GM10248 (cell line): Measurements from ENCODE around the gene TACO1.

Experiments used
- CTCF ChIA-PET: fragments of 300-600 bp; sonication (Branson Sonifier 250); formaldehyde crosslinking; extraction: SDS; loops from one replicate; lab custom pipeline; 2021; ENCODE audit warnings: antibody characterized with exemption; lab: Yijun Ruan, JAX
- POLR2A ChIA-PET: fragments of 350-650 bp; sonication (Branson Sonifier 250); formaldehyde crosslinking; extraction: SDS; loops from one replicate; lab custom pipeline; 2020; ENCODE audit warnings: antibody characterized with exemption; lab: Yijun Ruan, JAX
- DNase-seq: peaks from one replicate; pipeline ENCODE4 v3.0.0; 2012; ENCODE audit errors: extremely low spot score
- TF ChIP-seq, protein P1 (sequence below): IDR thresholded peaks from 2 replicates; pipeline ENCODE4 v1.5.1; 2012; ENCODE audit warnings: mild to moderate bottlenecking, low read depth; ENCODE audit errors: extremely low read depth, missing control alignments, control extremely low read depth

The TACO1 gene

DNA sequence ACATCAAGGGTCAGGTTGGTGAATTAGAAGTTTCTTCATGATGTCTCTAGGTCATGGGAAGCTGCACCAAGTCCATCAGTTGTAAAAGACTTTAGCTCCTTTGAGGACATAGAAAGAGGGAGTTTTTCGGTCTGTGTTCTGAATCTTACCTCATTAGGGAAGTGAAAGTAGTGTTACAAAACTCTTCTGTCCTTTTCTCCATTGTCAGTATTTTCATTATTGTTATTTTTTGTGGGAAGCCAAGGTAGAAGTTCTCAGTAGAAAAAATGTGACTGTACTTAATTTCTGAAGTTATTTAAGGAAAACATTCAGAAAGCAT is 45.8 kb downstream of the TACO1 start:
- peak; percentile 67 for DNase-seq
- ChIA-PET CTCF (interaction anchor here (0.9 to 1.6 kb wide), 6 partner anchors 9 to 221 kb away, joined by 3 to 6 read pairs (median 4); partner anchors contain the start of gene MAP3K3), POLR2A (no interaction called here)
- TF ChIP-seq, protein P1, sequence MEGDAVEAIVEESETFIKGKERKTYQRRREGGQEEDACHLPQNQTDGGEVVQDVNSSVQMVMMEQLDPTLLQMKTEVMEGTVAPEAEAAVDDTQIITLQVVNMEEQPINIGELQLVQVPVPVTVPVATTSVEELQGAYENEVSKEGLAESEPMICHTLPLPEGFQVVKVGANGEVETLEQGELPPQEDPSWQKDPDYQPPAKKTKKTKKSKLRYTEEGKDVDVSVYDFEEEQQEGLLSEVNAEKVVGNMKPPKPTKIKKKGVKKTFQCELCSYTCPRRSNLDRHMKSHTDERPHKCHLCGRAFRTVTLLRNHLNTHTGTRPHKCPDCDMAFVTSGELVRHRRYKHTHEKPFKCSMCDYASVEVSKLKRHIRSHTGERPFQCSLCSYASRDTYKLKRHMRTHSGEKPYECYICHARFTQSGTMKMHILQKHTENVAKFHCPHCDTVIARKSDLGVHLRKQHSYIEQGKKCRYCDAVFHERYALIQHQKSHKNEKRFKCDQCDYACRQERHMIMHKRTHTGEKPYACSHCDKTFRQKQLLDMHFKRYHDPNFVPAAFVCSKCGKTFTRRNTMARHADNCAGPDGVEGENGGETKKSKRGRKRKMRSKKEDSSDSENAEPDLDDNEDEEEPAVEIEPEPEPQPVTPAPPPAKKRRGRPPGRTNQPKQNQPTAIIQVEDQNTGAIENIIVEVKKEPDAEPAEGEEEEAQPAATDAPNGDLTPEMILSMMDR = no peak

DNA sequence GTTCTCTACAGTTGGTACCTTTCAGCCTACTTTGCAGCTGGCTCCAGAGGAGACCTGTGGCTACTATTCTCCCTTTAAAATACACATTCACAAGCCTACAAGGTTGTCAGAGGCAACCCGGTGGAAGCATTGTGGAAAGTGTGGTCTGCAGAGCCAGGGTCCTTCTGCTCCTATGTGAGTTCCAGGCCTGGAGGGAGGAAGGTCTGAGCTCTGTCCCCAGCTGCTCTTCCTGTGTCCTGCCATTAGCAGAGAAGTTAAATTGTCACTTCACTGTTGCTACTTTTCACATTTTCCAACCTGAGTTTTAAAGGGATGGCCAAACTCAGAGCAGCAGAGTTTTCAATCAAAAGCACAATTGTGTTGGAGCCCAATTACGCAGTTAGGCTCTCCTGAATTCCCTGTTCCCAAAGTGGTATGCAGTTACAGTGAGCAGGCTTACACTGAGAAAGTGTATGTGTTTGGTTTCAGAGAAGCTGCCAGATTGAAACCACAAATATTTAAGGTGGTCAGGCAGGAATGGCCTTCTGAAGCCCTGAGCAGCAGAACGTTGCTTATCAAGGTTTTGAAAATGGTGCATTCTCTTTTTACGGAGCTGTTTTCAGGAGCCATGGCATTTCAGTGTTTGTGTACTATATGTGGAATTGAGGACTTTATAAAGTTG is 46.5 kb downstream of the TACO1 start:
- no peak for DNase-seq
- CTCF ChIA-PET = interaction anchor here (0.9 to 1.3 kb wide), 6 partner anchors 17 to 221 kb away, joined by 3 to 6 read pairs (median 4); partner anchors contain the start of gene MAP3K3
- POLR2A ChIA-PET = no interaction called here
- TF ChIP-seq, protein P1 = no peak

GRCh38 chr17:63647936-63648335 is 47.2 kb downstream of the TACO1 start:
- POLR2A ChIA-PET = no interaction called here
- no peak for DNase-seq
- TF ChIP-seq, protein P1 = no peak
- CTCF ChIA-PET = interaction anchor here (0.6 to 1.1 kb wide), 2 partner anchors 18 to 20 kb away, joined by 3 to 4 read pairs; no protein-coding TSS in a partner anchor

DNA sequence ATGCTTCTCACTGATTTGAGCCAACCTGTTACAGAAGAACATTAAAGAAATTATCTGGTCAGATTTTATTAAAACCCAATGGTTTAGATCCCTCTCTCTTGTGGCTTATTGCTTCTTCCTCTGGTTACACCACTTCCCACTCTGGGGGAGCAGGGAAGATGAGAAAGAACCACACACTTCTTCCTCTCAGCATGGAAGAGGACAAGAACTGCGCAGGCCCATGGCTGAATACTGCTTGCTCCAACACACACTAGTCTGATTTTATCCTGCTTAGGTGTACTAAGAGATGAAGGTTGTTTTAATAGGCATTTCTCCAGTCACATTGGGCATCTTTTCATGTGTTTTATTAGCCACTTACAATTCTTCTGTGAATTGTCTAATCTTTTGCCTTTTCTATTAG is 49.1 kb downstream of the TACO1 start:
- ChIA-PET POLR2A (no interaction called here), CTCF (no interaction called here)
- TF ChIP-seq, protein P1 = no peak
- no peak for DNase-seq

DNA sequence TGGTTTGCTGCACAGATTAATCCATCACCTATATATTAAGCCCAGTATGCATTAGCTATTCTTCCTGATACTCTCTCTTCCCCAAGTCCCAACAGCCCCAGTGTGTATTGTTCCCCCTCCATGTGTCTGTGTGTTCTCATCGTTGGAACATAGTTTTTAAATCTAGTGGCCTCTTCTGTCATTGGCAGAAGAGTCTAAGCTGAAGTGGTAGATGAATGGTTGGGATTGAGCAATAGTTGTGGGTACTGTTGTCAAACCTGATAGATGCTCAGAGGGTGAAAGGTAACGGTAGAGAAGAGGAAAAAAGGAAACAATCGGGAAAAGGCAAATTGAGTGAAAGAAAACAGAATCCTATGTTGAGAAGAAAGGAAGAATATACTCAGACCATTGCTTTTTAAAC is 51.4 kb downstream of the TACO1 start:
- ChIA-PET CTCF (interaction anchor here (0.9 kb wide), 1 partner anchor 9 kb away, joined by 3 read pairs; no protein-coding TSS in a partner anchor), POLR2A (no interaction called here)
- DNase-seq = no peak
- TF ChIP-seq, protein P1 = no peak

DNA sequence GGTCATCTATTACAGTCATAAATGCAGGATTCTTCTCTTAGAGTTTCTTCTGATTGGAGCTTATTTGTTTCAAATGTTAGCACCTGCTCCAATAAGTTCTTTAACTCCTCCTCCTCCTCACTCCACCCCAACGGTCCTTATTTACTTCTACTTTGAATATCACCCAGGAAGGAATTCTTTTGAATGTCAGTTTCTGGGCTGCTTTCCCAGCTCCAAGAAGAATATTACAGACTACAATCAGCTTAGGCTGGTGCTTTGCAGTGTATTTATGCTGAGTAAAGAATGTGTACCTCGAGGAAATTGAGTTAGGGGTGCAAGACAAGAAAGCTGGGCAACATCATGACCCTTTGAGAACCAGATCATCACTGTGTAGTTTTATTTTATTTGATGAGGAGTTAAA is 52.4 kb downstream of the TACO1 start:
- DNase-seq = no peak
- ChIA-PET CTCF (interaction anchor here (0.9 kb wide), 1 partner anchor 10 kb away, joined by 3 read pairs; no protein-coding TSS in a partner anchor), POLR2A (no interaction called here)
- TF ChIP-seq, protein P1 = no peak
